NT2/D1 (cell line): Measurements from ENCODE around the gene ADSL.

ENCODE experiments used
- SUZ12 ChIP-seq: IDR thresholded peaks from 2 replicates; pipeline ENCODE4 v1.6.1; 2011; ENCODE audit not compliant: insufficient read length, insufficient read depth; ENCODE audit errors: extremely low read depth
- YY1 ChIP-seq: IDR thresholded peaks from 2 replicates; pipeline ENCODE4 v1.6.1; 2011; ENCODE audit not compliant: insufficient read length, insufficient read depth
- ZNF274 ChIP-seq: IDR thresholded peaks from 2 replicates; pipeline ENCODE4 v1.6.1; 2011; ENCODE audit warnings: mild to moderate bottlenecking, low read depth, low read length

GRCh38 chr22:40414311-40414710 is 68.0 kb downstream of the ADSL start:
- TF ChIP-seq YY1 (no peak), ZNF274 (no peak), SUZ12 (no peak)
